ENCODE measurements around the gene TBX19. TPM values are rescaled to one million over a fixed set of nuclear protein-coding genes. Genes with fewer than 3 reads are reported as not detected.
"Not testable (repeated sequence)": the region's sequence is repeated elsewhere in the genome, so short reads cannot be mapped to it uniquely, and the experiment has no call there.

Gene TBX19
- total RNA-seq, 1 donor from 2014 or later = 3.4 TPM

DNA sequence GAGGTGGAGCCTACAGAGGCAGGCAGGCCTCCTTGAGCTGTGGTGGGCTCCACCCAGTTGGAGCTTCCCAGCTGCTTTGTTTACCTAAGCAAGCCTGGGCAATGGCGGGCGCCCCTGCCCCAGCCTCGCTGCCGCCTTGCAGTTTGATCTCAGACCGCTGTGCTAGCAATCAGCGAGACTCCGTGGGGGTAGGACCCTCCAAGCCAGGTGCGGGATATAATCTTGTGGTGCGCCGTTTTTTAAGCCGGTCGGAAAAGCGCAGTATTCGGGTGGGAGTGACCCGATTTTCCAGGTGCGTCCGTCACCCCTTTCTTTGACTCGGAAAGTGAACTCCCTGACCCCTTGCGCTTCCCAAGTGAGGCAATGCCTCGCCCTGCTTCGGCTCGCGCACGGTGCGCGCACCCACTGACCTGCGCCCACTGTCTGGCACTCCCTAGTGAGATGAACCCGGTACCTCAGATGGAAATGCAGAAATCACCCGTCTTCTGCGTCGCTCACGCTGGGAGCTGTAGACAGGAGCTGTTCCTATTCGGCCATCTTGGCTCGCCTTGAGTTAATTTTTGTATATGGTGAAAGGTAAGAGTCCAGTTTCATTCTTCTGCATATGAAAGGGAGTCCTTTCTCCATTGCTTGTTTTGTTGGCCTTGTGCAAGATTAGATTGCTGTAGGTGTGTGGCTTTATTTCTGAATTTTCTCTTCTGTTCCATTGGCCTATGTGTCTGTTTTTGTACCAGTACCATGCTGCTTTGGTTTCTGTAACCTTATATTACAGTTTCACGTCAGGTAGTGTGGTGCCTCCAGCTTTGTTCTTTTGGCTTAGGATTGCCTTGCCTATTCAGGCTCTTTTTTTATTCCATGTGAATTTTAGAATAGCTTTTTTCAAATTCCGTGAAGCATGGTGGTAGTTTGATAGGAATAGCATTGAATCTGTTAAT is 73.9 kb downstream of the TBX19 start:
- not testable (repeated sequence) for DNase-seq (ENCODE audit: low spot score)

DNA sequence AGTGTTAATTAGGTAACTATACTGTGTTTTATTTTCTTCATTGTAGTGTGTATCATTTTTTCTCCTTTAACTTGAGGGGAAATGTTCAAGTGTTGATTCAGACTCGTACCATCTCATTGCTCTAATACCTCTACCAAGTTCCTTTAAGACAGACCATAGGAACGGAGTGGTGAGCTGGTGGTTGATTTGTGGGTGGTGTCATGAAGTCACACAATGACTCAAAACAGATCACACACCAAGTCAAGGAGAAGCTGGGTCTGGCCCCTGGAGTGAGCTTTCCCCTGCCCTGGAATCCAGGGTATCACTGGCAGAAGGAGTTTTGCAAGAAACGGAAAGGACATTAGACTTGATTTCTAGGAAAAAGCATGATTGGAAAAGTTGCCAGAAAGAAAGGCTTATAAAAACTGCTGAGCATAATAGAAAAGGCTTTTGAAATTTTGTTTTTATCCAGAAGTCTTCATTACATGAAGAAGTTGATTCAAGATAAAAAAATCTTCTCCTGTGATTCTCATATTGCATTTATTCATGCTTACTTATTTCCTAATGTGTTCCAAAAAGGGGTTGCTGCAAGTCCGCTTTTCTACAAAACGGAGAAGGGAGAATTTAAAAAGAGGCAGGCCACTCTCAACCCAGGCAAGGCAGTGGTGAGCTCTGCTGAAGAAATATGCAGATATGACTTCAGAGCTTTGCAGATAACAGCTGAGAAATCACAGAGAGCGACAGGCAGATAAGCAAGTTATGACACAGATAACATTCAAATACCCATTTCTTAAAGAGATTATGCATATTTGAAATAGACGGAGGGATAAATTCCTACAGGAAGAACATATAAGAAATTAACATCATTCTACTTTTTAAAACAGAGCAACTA is 79.7 kb downstream of the TBX19 start:
- DNase-seq (ENCODE audit: low spot score) = no peak

DNA sequence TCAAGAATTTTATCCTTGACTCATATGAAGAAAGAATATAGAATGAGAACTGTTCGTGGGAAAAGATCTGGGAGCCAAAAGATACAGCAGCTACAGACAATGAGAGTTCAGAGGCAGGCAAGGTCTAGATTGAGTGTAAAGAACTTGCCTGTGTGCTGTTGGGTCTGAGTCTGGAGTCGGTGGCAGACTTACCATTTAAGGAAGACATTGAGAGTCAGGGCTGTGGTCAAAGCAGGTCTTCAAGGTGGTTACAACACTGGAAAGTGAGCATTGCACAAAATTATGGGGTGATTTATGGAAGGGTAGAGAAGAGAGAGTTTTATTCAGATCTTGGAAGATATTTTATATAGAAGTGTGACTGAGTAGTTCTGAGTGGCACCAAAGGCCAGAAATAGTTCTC is 80.6 kb downstream of the TBX19 start:
- DNase-seq (ENCODE audit: low spot score) = no peak

GRCh38 chr1:168362991-168363390 is 82.3 kb downstream of the TBX19 start:
- no peak for DNase-seq (ENCODE audit: low spot score)

Other genes starting within 250 kb of the TBX19 start
- gene GPR161, start 143.9 kb upstream of the TBX19 start, total RNA-seq = 13.9 TPM
- 30.3 TPM for gene TIPRL, start 101.9 kb upstream of the TBX19 start, total RNA-seq
- gene SFT2D2, start 54.9 kb upstream of the TBX19 start, total RNA-seq = 67.8 TPM

Measured in mucosa of gallbladder (tissue), 1 donor.